IMR-90 (cell line): Measurements from ENCODE around the gene NUP43. TPM values are rescaled to one million over a fixed set of nuclear protein-coding genes. Genes with fewer than 3 reads are reported as not detected.
A peak's percentile ranks its signal among the peaks of the same experiment; 100 is the strongest.

Source experiments
- ATAC-seq: fragments of 200-7000 bp; cut with Tn5 transposase; 2 replicates; pipeline ENCODE4 v1.9.1; 2020; ENCODE audit warnings: low read depth, mild to moderate bottlenecking, moderate library complexity
- BruUV-seq: library from RNA; stranded (reverse); fragments of 400-500 nt; replicated peaks from 2 replicates; lab custom pipeline; 2021; lab: Mats Ljungman, UMichigan
- CTCF ChIA-PET: fragments of 300-600 bp; formaldehyde crosslinking; extraction: SDS; loops from one replicate; lab custom pipeline; 2021; ENCODE audit warnings: antibody characterized with exemption; lab: Yijun Ruan, JAX
- POLR2A ChIA-PET: fragments of 300-600 bp; sonication (Branson Sonifier 250); formaldehyde crosslinking; loops from one replicate; lab custom pipeline; 2022; ENCODE audit warnings: antibody characterized with exemption; ENCODE audit not compliant: unreplicated experiment; lab: Charles Lee
- DNase-seq: peaks from one replicate; pipeline ENCODE4 v3.0.0; 2013
- H2AFZ ChIP-seq: replicated peaks from 2 replicates; pipeline ENCODE3; 2013; ENCODE audit warnings: low read length, mild to moderate bottlenecking; ENCODE audit not compliant: poor library complexity
- H2AK5ac ChIP-seq: 2 replicates; pipeline ENCODE4 v1.6.1; 2013; ENCODE audit warnings: low read depth, low read length, inconsistent platforms
- H2AK9ac ChIP-seq: replicated peaks from 2 replicates; pipeline ENCODE3; 2013; ENCODE audit warnings: mild to moderate bottlenecking, low read depth, low read length, moderate library complexity; ENCODE audit not compliant: poor library complexity
- H2BK120ac ChIP-seq: 2 replicates; pipeline ENCODE4 v1.6.1; 2013; ENCODE audit warnings: low read depth, low read length, inconsistent platforms
- H2BK15ac ChIP-seq: 3 replicates; pipeline ENCODE4 v1.6.1; 2013; ENCODE audit warnings: low read depth, low read length, inconsistent platforms
- H2BK20ac ChIP-seq: 2 replicates; pipeline ENCODE4 v1.6.1; 2013; ENCODE audit warnings: low read depth, mild to moderate bottlenecking, inconsistent platforms, low read length, moderate library complexity
- H2BK5ac ChIP-seq: 2 replicates; pipeline ENCODE4 v1.6.1; 2013; ENCODE audit warnings: mild to moderate bottlenecking, low read depth, low read length, inconsistent platforms; ENCODE audit not compliant: poor library complexity, severe bottlenecking
- H3K14ac ChIP-seq: replicated peaks from 2 replicates; pipeline ENCODE4 v1.6.1; 2013; ENCODE audit warnings: low read depth, low read length, inconsistent platforms
- H3K18ac ChIP-seq: 2 replicates; pipeline ENCODE4 v1.6.1; 2013; ENCODE audit warnings: low read depth, low read length, control low read depth
- H3K23ac ChIP-seq: 2 replicates; pipeline ENCODE4 v1.6.1; 2013; ENCODE audit warnings: low read depth, low read length, inconsistent platforms
- H3K27ac ChIP-seq: 2 replicates; pipeline ENCODE4 v1.5.1; 2013; ENCODE audit warnings: mild to moderate bottlenecking, control low read depth, low read length; ENCODE audit not compliant: insufficient read depth
- H3K27me3 ChIP-seq: 2 replicates; pipeline ENCODE4 v1.6.1; 2013; ENCODE audit warnings: low read length; ENCODE audit not compliant: control insufficient read depth, insufficient read depth
- H3K36me3 ChIP-seq: 2 replicates; pipeline ENCODE4 v1.6.1; 2013; ENCODE audit warnings: low read length, mixed read lengths; ENCODE audit not compliant: control insufficient read depth, insufficient read depth
- H3K4ac ChIP-seq: 2 replicates; pipeline ENCODE4 v1.6.1; 2013; ENCODE audit warnings: low read depth, low read length, inconsistent platforms
- H3K4me1 ChIP-seq: 2 replicates; pipeline ENCODE4 v1.6.1; 2013; ENCODE audit warnings: low read length, mixed read lengths; ENCODE audit not compliant: control insufficient read depth, insufficient read depth
- H3K4me2 ChIP-seq: 2 replicates; pipeline ENCODE4 v1.6.1; 2013; ENCODE audit warnings: low read depth, mild to moderate bottlenecking, control low read depth, low read length, moderate library complexity
- H3K4me3 ChIP-seq: 2 replicates; pipeline ENCODE4 v1.5.1; 2013; ENCODE audit warnings: low read depth, mild to moderate bottlenecking, control low read depth, low read length, moderate library complexity; ENCODE audit not compliant: insufficient read depth
- H3K56ac ChIP-seq: 2 replicates; pipeline ENCODE4 v1.6.1; 2013; ENCODE audit warnings: low read length, inconsistent platforms; ENCODE audit not compliant: insufficient read depth; ENCODE audit errors: extremely low read depth
- H3K79me1 ChIP-seq, 2 experiments: 2 replicates each; pipeline ENCODE4 v1.6.1; 2013; ENCODE audit warnings: low read length in 2 of 2, inconsistent platforms in 1 of 2, low read depth in 1 of 2
- H3K9ac ChIP-seq: 2 replicates; pipeline ENCODE4 v1.6.1; 2013; ENCODE audit warnings: low read depth, low read length, control low read depth
- H3K9me1 ChIP-seq: 2 replicates; pipeline ENCODE4 v1.6.1; 2013; ENCODE audit warnings: low read length, inconsistent platforms; ENCODE audit not compliant: insufficient read depth
- H3K9me3 ChIP-seq: 2 replicates; pipeline ENCODE4 v1.6.1; 2013; ENCODE audit warnings: low read length; ENCODE audit not compliant: control insufficient read depth, insufficient read depth
- H4K20me1 ChIP-seq: 2 replicates; pipeline ENCODE4 v1.6.1; 2013; ENCODE audit warnings: low read length, inconsistent platforms; ENCODE audit not compliant: insufficient read depth
- H4K5ac ChIP-seq: 2 replicates; pipeline ENCODE4 v1.6.1; 2013; ENCODE audit warnings: mild to moderate bottlenecking, low read depth, low read length, control low read depth
- H4K8ac ChIP-seq, 2 experiments: 2 replicates each; pipeline ENCODE4 v1.6.1; 2013; ENCODE audit warnings: low read depth in 2 of 2, low read length in 2 of 2, control low read depth in 1 of 2, inconsistent platforms in 1 of 2
- H4K91ac ChIP-seq: 2 replicates; pipeline ENCODE4 v1.6.1; 2013; ENCODE audit warnings: low read depth, low read length, inconsistent platforms; ENCODE audit not compliant: insufficient read depth
- MAFK ChIP-seq: IDR thresholded peaks from 2 replicates; pipeline ENCODE4 v1.6.1; 2012; ENCODE audit warnings: low read depth, low read length, improper control_type of control experiment
- POLR2A ChIP-seq: IDR thresholded peaks from 2 replicates; pipeline ENCODE4 v1.6.1; 2012; ENCODE audit warnings: mild to moderate bottlenecking, low read depth, low read length
- WGBS, 2 experiments: methylation state at CpG; one replicate each; pipeline versions ENCODE4 v1.1.5 to v1.1.7; 2013; ENCODE audit warnings: missing lambda C conversion rate in 2 of 2; ENCODE audit not compliant: insufficient read length in 1 of 2; ENCODE audit errors: extremely low coverage in 2 of 2; 5-methylcytosine and 5-hydroxymethylcytosine counted together
- dilution Hi-C: fragments of 300-500 bp; cut with HindIII; formaldehyde crosslinking; loops from one replicate; pipeline ENCODE4 v1.14.3; 2018; ENCODE audit warnings: low sequenced_read_pairs; ENCODE audit not compliant: unreplicated experiment
- in situ Hi-C: fragments of 300-500 bp; cut with MboI; formaldehyde crosslinking; loops from 3 replicates; pipeline ENCODE4 v1.14.3; 2019; ENCODE audit warnings: low sequenced_read_pairs, inconsistent platforms, mixed read lengths
- intact Hi-C: fragments of 100-400 bp; cut with micrococcal nuclease; formaldehyde crosslinking; loops from 2 replicates; pipeline ENCODE4 v1.10.0; 2022
- polyA plus RNA-seq, 3 experiments: library from polyadenylated mRNA; depleted of rRNA; stranded (reverse); fragments of >200 nt; gene quantifications; 2 replicates each; pipeline ENCODE4 v1.2.3, GENCODE V29; 2012; ENCODE audit warnings: low replicate concordance in 1 of 3
- total RNA-seq: library from RNA; depleted of rRNA; stranded (reverse); fragments of >200 nt; gene quantifications from 2 replicates; pipeline ENCODE4 v1.2.3, GENCODE V29; 2012

The NUP43 gene
- total and polyA plus RNA-seq, 2 of the 4 experiments (the other 2 are of a cell fraction): 14.2 to 40.5 TPM

DNA sequence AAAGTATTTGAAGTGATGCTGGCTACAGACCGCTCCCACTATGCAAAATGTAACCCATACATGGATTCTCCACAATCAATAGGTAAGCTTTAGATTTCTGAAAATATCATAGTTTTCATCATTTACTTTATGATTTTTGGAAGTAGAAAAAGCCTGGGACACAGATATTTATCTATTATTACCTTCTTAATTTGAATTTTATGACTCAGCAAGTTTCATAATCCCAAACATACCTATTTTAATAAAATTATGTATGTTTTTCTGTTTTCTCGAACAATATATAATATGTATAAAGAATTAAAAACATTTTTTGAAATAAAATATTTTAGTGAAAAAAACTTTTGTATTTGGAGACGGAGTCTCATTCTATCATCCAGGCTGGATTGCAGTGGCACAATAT, 24.9 kb upstream of the NUP43 start:
- dilution Hi-C loops: no loop called here
- no peak overlapping the region for H3K4me2 ChIP-seq
- H3K27ac ChIP-seq: no peak overlapping the region
- H4K5ac ChIP-seq: no peak overlapping the region
- intact Hi-C loops: no loop called here
- BruUV-seq: no TSS peak
- H3K18ac ChIP-seq: no peak overlapping the region
- no peak overlapping the region for H2AK5ac ChIP-seq
- H4K8ac ChIP-seq: no peak overlapping the region
- H3K23ac ChIP-seq: no peak overlapping the region
- no peak for ATAC-seq
- H2BK5ac ChIP-seq: no peak overlapping the region
- H2AFZ ChIP-seq: no peak overlapping the region
- DNase-seq: no peak
- peaks cover 19% of the 10 kb centered on the region for H3K36me3 ChIP-seq
- peaks cover 13 to 21% of the 10 kb centered on the region in 2 experiments for H3K79me1 ChIP-seq
- no peak overlapping the region for H3K4ac ChIP-seq
- no CpG with 5 or more reads among the region's 3 CpGs for WGBS, 2 experiments
- H3K4me3 ChIP-seq: no peak overlapping the region
- H3K9me3 ChIP-seq: 0 out of 2 replicates have a peak, but pooled peaks cover under 1% of the 10 kb centered on the region
- CTCF ChIA-PET: interaction anchor here (0.6 kb wide), 1 partner anchor 13 kb away, joined by 5 read pairs; no protein-coding TSS in a partner anchor
- no peaks in the 10 kb centered on the region for H3K27me3 ChIP-seq
- no peak overlapping the region for H3K14ac ChIP-seq
- H2AK9ac ChIP-seq: no peak overlapping the region
- no peak overlapping the region for H3K9ac ChIP-seq
- in situ Hi-C loops: no loop called here
- no peak overlapping the region for H2BK120ac ChIP-seq
- no peak overlapping the region for H2BK20ac ChIP-seq
- TF ChIP-seq POLR2A: no peak
- TF ChIP-seq MAFK: 0 out of 2 replicates have a peak, but pooled peaks have one; percentile 4
- H2BK15ac ChIP-seq: no peak overlapping the region
- no peak overlapping the region for H4K91ac ChIP-seq
- no peak overlapping the region for H3K56ac ChIP-seq
- POLR2A ChIA-PET: no interaction called here
- no peaks in the 10 kb centered on the region for H4K20me1 ChIP-seq
- H3K9me1 ChIP-seq: no peaks in the 10 kb centered on the region; the same call in 1 of the 2 replicates
- H3K4me1 ChIP-seq: no peaks in the 10 kb centered on the region
